ENCODE measurements around the gene CD80. TPM values are rescaled to one million over a fixed set of nuclear protein-coding genes. Genes with fewer than 3 reads are reported as not detected.
"Not testable (repeated sequence)": the region's sequence is repeated elsewhere in the genome, so short reads cannot be mapped to it uniquely, and the experiment has no call there.

Gene CD80
- total and polyA plus RNA-seq, 2 of the 8 experiments (the other 6 are each of a cell fraction or from before 2014, with no cell fraction given): 0.11 TPM; not detected in 1

GRCh38 chr3:119594929-119595328, 35.5 kb upstream of the CD80 start:
- not testable (repeated sequence) for H3K27me3 ChIP-seq (replicated peaks in 1 of 4; ENCODE audit: control insufficient read depth in 3 of 4, extremely low read depth in 1 of 4, insufficient read depth in 3 of 4, low read length in 3 of 4); H3K23ac ChIP-seq (ENCODE audit: insufficient read length); H3K79me2 ChIP-seq (ENCODE audit: control insufficient read depth in 1 of 2, insufficient read depth in 2 of 2, low read length in 2 of 2); H3K4me2 ChIP-seq (ENCODE audit: insufficient read depth in 1 of 2, low read depth in 2 of 2, low read length in 2 of 2); H4K91ac ChIP-seq (replicated peaks; ENCODE audit: insufficient read length, low read length); H2AFZ ChIP-seq (ENCODE audit: low read length); DNase-seq (ENCODE audit: low read depth in 1 of 2, low spot score in 2 of 2); H3K23me2 ChIP-seq (ENCODE audit: low read depth, low read length); H4K20me1 ChIP-seq (replicated peaks in 1 of 2; ENCODE audit: control insufficient read depth in 1 of 2, insufficient read depth in 2 of 2, low read length in 2 of 2); H3K9me3 ChIP-seq (ENCODE audit: insufficient read depth in 2 of 2, low read depth in 1 of 2, low read length in 1 of 2); H3K4ac ChIP-seq (replicated peaks; ENCODE audit: insufficient read length, low read depth, low read length); H3K14ac ChIP-seq (ENCODE audit: insufficient read length); H3K4me3 ChIP-seq (ENCODE audit: extremely low read depth in 1 of 4, insufficient read depth in 2 of 4, low read depth in 3 of 4, low read length in 4 of 4); H3K9ac ChIP-seq (replicated peaks in 1 of 4; ENCODE audit: extremely low read depth in 1 of 4, low read depth in 3 of 4, low read length in 3 of 4); H2BK15ac ChIP-seq (ENCODE audit: low read length); H3K4me1 ChIP-seq (replicated peaks in 1 of 4; ENCODE audit: control insufficient read depth in 3 of 4, insufficient read depth in 4 of 4, low read length in 3 of 4); H3K79me1 ChIP-seq (ENCODE audit: low read depth, low read length); FAIRE-seq; H2BK5ac ChIP-seq (ENCODE audit: low read depth, low read length); H2AK5ac ChIP-seq (ENCODE audit: low read depth, low read length); H2BK120ac ChIP-seq (replicated peaks; ENCODE audit: low read depth, low read length); H2BK12ac ChIP-seq (ENCODE audit: low read depth, low read length); H4K5ac ChIP-seq (ENCODE audit: insufficient read length, low read depth, low read length); H3K27ac ChIP-seq (ENCODE audit: low read depth, low read length); H3K36me3 ChIP-seq (ENCODE audit: control insufficient read depth in 2 of 4, insufficient read depth in 4 of 4, low read length in 3 of 4); H4K8ac ChIP-seq (ENCODE audit: extremely low read depth, insufficient read depth, low read length); H2BK20ac ChIP-seq (ENCODE audit: low read length); H3K18ac ChIP-seq (ENCODE audit: extremely low read depth, low read length); H3K56ac ChIP-seq (replicated peaks; ENCODE audit: insufficient read length, low read depth, low read length)
- 83% methylated on average over 1 of the region's 1 CpG; no CpG with 5 or more reads in 1 of the 2 experiments for WGBS, 2 experiments (ENCODE audit: extremely low coverage in 1 of 2, insufficient coverage in 1 of 2, insufficient read length in 1 of 2, insufficient replicate concordance in 2 of 2, low coverage in 1 of 2, low lambda C conversion rate in 2 of 2, missing lambda C conversion rate in 1 of 2)
- POLR2A ChIA-PET (ENCODE audit: partially characterized antibody): interaction anchor here (1.2 kb wide), 1 partner anchor 15 kb away, joined by 3 read pairs; no protein-coding TSS in a partner anchor
- CTCF ChIA-PET (ENCODE audit: partially characterized antibody): interaction anchor here (0.6 to 2.0 kb wide), 2 partner anchors 8 to 148 kb away, joined by 3 to 4 read pairs; no protein-coding TSS in a partner anchor
